Omental fat pad (tissue), 4 donors: ENCODE results near the gene ATP9B. TPM values are rescaled to one million over a fixed set of nuclear protein-coding genes. Genes with fewer than 3 reads are reported as not detected.

Experiments
- ATAC-seq: fragments of 150-250 bp; one replicate; pipeline ENCODE4 v1.9.1; 2016; ENCODE audit warnings: mild to moderate bottlenecking, moderate library complexity; ENCODE audit not compliant: low FRiP score
- DNase-seq: peaks from one replicate; pipeline ENCODE4 v3.0.0-alpha.2; 2019; ENCODE audit warnings: low spot score
- CTCF ChIP-seq, 3 donors: fragments of 450-650 bp; IDR thresholded peaks; one replicate each; pipeline ENCODE4 v1.5.1; 2016 to 2017; ENCODE audit warnings: antibody characterized with exemption in 3 of 3, mild to moderate bottlenecking in 3 of 3, moderate library complexity in 2 of 3
- total RNA-seq, 4 donors: library from RNA; depleted of rRNA; stranded (reverse); fragments of >200 nt; gene quantifications; one replicate each; pipeline ENCODE4 v1.1.0, GENCODE V29; 2016

The ATP9B gene
- total RNA-seq, 4 donors from 2014 or later, result 28.8 to 47.3 (median 39.8) TPM

DNA sequence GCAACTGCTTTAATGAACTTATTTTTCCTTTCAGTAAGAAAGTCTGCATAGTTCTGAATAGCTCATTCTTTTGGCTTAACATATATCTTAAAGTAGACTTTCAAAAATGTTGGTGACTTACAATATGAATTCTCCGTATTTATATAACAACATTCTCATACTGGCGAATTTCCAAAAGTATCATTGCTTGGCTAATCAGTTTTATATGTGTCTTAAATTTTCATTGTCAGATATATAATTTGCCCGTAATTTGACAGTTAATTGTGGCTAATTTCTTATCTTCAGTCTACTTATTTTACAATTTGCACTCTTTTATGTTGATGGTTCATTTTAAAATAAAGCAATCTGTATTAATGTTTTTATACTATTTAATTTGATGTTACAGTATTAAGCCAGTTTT, 144.9 kb downstream of the ATP9B start:
- DNase-seq, result no peak
- ATAC-seq, result no peak

DNA sequence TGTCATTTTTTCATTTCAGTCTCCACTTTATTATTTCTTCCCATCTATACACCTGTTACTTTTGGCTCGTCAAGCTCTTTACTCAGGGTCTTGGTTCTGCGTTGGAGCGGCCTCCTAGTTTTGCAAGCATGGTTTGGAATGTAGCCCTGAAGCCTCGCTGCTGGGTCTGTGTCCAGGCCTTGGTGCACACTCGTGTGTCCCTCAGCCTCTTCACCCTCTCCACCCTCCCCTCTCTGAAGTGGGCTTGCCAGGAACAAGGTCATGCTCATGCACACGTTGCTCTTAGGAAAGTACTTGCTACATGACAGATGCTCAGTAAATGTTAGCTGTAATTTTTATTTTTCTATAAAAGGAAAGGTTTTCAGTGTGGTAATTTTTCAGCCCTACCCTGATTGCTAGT, 147.0 kb downstream of the ATP9B start:
- no peak for DNase-seq
- ATAC-seq, result no peak
- no peak for TF ChIP-seq CTCF (IDR thresholded peaks at IDR 0.05)

More for the DNA sequence above, 144.9 kb downstream of the ATP9B start:
- TF ChIP-seq CTCF (IDR thresholded peaks at IDR 0.05), result no peak

GRCh38 chr18:79217979-79218604, 148.9 kb downstream of the ATP9B start:
- no peak for TF ChIP-seq CTCF (IDR thresholded peaks at IDR 0.05)
- ATAC-seq (no peak), DNase-seq (no peak)

GRCh38 chr18:79218605-79219190, 149.5 kb downstream of the ATP9B start:
- ATAC-seq (no peak), DNase-seq (no peak)
- no peak for TF ChIP-seq CTCF (IDR thresholded peaks at IDR 0.05)

DNA sequence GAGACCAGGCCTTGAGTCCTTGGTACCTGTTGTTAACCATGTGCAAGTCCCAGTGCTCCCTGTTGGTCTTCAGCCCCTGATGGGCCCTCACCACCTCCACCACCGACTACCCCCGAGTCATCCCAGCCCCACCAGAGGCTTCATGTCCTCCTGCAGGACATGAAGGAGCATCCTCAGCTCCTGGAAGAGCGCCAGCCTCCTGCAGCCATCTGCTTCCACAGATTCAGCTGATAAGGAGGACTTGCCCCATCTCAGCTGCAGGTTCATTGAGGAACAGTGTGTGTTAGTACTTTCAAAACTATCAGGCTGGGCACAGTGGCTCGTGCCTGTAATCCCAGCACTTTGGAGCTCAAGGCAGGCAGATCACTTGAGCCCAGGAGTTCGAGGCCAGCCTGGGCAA, 151.9 kb downstream of the ATP9B start:
- no peak for TF ChIP-seq CTCF (IDR thresholded peaks at IDR 0.05)
- DNase-seq (no peak), ATAC-seq (no peak)

GRCh38 chr18:79222790-79223189, 153.6 kb downstream of the ATP9B start:
- DNase-seq (no peak), ATAC-seq (no peak)
- TF ChIP-seq CTCF (IDR thresholded peaks at IDR 0.05), result no peak

- no peak for DNase-seq
- ATAC-seq, result no peak
Observed at GRCh38 chr18:79223431-79223830, 154.2 kb downstream of the ATP9B start.

More at GRCh38 chr18:79223431-79223830, 154.2 kb downstream of the ATP9B start:
- TF ChIP-seq CTCF (IDR thresholded peaks at IDR 0.05), result no peak
